GF-D8 (cell line): ENCODE data around the gene ARX.

Experiments used
- DNase-seq: peaks from one replicate; lab custom pipeline; 2025; lab: John Stamatoyannopoulos, UW

The ARX gene

GRCh38 chrX:25001808-25002660 is 13.7 kb downstream of the ARX start:
- DNase-seq, result no peak

- DNase-seq, result no peak
These were observed 16.3 kb downstream of the ARX start for GRCh38 chrX:24999511-24999910.

- no peak for DNase-seq
These were observed 19.6 kb downstream of the ARX start for GRCh38 chrX:24996096-24996709.

- DNase-seq, result no peak
These were observed 21.9 kb downstream of the ARX start for GRCh38 chrX:24993879-24994278.

GRCh38 chrX:24990535-24990934 is 25.2 kb downstream of the ARX start:
- no peak for DNase-seq

GRCh38 chrX:24988314-24988713 is 27.5 kb downstream of the ARX start:
- no peak for DNase-seq

GRCh38 chrX:24987731-24988130 is 28.0 kb downstream of the ARX start:
- no peak for DNase-seq

- DNase-seq, result no peak
These were observed 30.6 kb downstream of the ARX start for GRCh38 chrX:24985120-24985519.

- no peak for DNase-seq
These were observed 31.8 kb downstream of the ARX start for GRCh38 chrX:24983931-24984330.

- DNase-seq, result no peak
These were observed 33.3 kb downstream of the ARX start for GRCh38 chrX:24982306-24982965.

- DNase-seq, result no peak
These were observed 34.7 kb downstream of the ARX start for GRCh38 chrX:24981030-24981429.

GRCh38 chrX:24979081-24979480 is 36.7 kb downstream of the ARX start:
- no peak for DNase-seq

- DNase-seq, result no peak
These were observed 46.0 kb downstream of the ARX start for GRCh38 chrX:24969812-24970211.

GRCh38 chrX:24965372-24965771 is 50.4 kb downstream of the ARX start:
- no peak for DNase-seq

- DNase-seq, result no peak
These were observed 51.9 kb downstream of the ARX start for GRCh38 chrX:24963823-24964222.

- no peak for DNase-seq
These were observed 54.0 kb downstream of the ARX start for GRCh38 chrX:24961809-24962208.

GRCh38 chrX:24956828-24957227 is 58.9 kb downstream of the ARX start:
- DNase-seq, result no peak

- DNase-seq, result no peak
These were observed 60.3 kb downstream of the ARX start for GRCh38 chrX:24955372-24955930.

GRCh38 chrX:24954732-24955131 is 61.0 kb downstream of the ARX start:
- DNase-seq, result no peak
